ENCODE results near the gene RAB15.

RAB15 gene

DNA sequence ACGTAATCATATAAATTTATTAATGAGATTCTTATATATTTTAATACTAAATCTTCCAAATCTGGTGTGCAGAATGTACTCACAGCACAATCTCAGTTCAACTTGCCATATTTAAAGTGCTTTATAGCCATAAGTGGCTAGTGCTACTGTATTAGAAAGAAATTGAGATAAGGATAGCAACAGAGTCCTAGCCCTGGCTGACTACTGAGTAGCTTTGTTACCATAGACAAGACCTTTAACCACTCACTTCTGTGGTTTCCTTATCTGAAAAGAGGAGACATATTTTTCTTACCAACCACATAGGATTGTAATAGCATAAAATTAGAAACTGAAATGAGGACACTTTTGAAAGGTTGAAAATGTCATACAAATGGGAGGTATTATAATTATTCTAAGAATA is 59.9 kb downstream of the RAB15 start:
- H4K20me1 ChIP-seq (ENCODE audit: insufficient read depth, low read length) = peaks cover 15% of the 10 kb centered on the region
- H3K79me2 ChIP-seq (ENCODE audit: low read length) = peaks cover 28% of the 10 kb centered on the region
- peaks cover 7% of the 10 kb centered on the region for H3K36me3 ChIP-seq (replicated peaks; ENCODE audit: low read depth, low read length)
- TF ChIP-seq, protein P1, sequence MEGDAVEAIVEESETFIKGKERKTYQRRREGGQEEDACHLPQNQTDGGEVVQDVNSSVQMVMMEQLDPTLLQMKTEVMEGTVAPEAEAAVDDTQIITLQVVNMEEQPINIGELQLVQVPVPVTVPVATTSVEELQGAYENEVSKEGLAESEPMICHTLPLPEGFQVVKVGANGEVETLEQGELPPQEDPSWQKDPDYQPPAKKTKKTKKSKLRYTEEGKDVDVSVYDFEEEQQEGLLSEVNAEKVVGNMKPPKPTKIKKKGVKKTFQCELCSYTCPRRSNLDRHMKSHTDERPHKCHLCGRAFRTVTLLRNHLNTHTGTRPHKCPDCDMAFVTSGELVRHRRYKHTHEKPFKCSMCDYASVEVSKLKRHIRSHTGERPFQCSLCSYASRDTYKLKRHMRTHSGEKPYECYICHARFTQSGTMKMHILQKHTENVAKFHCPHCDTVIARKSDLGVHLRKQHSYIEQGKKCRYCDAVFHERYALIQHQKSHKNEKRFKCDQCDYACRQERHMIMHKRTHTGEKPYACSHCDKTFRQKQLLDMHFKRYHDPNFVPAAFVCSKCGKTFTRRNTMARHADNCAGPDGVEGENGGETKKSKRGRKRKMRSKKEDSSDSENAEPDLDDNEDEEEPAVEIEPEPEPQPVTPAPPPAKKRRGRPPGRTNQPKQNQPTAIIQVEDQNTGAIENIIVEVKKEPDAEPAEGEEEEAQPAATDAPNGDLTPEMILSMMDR (IDR thresholded peaks at IDR 0.05; ENCODE audit: low read depth, low read length) = no peak
- TF ChIP-seq EZH2phosphoT487 (IDR thresholded peaks at IDR 0.05; ENCODE audit: low read depth) = no peak
- no peak overlapping the region for H3K27ac ChIP-seq (ENCODE audit: low read length)
- peaks cover 17% of the 10 kb centered on the region for H3K27me3 ChIP-seq (ENCODE audit: low read depth, low read length)
- H3K4me2 ChIP-seq (ENCODE audit: low read length) = no peak overlapping the region
- no peaks in the 10 kb centered on the region for H3K9me3 ChIP-seq (ENCODE audit: insufficient read depth, low read length)
- no peak overlapping the region for H2AFZ ChIP-seq (ENCODE audit: low read depth, low read length)
- H3K4me3 ChIP-seq (ENCODE audit: low read length) = no peak overlapping the region
- peaks cover 11% of the 10 kb centered on the region for H3K4me1 ChIP-seq (ENCODE audit: low read length)
- no peak overlapping the region for H3K9ac ChIP-seq (ENCODE audit: low read length)

DNA sequence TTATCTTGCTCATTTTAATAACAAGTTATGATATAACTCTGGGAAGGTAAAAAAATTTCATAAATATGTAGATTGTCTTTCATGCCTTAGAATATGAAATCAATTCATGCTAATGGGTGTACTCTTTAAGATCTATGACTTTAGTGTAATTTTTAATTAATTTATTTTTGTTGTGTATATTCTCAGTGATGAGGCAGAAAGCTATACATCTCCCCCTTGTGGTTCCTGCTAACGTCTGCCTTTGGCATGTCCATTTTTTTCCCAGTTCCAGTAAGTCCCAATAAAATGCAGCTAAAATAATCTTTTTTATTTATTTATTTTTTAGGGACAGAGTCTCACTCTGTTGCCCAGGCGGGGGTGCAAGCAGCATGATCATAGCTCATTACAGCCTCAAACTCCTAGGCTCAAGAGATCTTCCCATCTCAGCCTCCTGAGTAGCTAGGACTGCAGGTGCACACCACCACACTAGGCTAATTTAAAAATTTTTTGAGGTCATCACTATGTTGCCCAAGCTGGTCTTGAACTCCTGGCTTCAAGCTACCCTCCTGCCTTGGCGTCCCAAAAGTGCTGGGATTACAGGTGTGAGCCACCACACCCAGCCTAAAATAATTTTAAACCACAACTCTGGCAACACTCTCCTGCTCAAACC is 61.2 kb downstream of the RAB15 start:
- H3K4me2 ChIP-seq (ENCODE audit: low read length) = no peak overlapping the region
- no peak overlapping the region for H2AFZ ChIP-seq (ENCODE audit: low read depth, low read length)
- peaks cover 4% of the 10 kb centered on the region for H3K36me3 ChIP-seq (replicated peaks; ENCODE audit: low read depth, low read length)
- peaks cover 12% of the 10 kb centered on the region for H4K20me1 ChIP-seq (ENCODE audit: insufficient read depth, low read length)
- no peak overlapping the region for H3K9ac ChIP-seq (ENCODE audit: low read length)
- TF ChIP-seq, protein P1 (IDR thresholded peaks at IDR 0.05; ENCODE audit: low read depth, low read length) = peak; percentile 45
- TF ChIP-seq EZH2phosphoT487 (IDR thresholded peaks at IDR 0.05; ENCODE audit: low read depth) = no peak
- no peak overlapping the region for H3K4me3 ChIP-seq (ENCODE audit: low read length)
- no peaks in the 10 kb centered on the region for H3K9me3 ChIP-seq (ENCODE audit: insufficient read depth, low read length)
- peaks cover 17% of the 10 kb centered on the region for H3K79me2 ChIP-seq (ENCODE audit: low read length)
- H3K27me3 ChIP-seq (ENCODE audit: low read depth, low read length) = peaks cover 25% of the 10 kb centered on the region
- H3K27ac ChIP-seq (ENCODE audit: low read length) = no peak overlapping the region
- peaks cover 10% of the 10 kb centered on the region for H3K4me1 ChIP-seq (ENCODE audit: low read length)

DNA sequence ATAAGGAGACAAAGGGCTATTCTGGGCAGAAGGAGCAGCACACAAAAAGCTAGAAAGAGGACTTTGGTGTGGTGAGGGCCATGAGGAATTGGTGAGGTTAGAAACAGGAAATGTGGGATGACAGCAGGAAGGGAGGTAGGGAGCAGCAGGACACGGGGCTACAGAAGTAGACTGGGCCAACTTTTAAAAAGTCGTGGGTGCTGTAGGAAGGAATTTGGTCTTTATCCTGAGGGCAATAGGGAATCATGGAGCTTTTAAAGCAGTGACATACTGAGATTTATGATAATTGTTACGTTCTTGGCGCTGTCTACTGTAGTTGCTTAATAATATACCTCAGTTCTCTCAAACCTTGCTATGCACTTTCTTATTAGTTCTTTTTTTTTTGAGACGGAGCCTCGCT is 66.1 kb downstream of the RAB15 start:
- H3K4me1 ChIP-seq (ENCODE audit: low read length) = no peaks in the 10 kb centered on the region

DNA sequence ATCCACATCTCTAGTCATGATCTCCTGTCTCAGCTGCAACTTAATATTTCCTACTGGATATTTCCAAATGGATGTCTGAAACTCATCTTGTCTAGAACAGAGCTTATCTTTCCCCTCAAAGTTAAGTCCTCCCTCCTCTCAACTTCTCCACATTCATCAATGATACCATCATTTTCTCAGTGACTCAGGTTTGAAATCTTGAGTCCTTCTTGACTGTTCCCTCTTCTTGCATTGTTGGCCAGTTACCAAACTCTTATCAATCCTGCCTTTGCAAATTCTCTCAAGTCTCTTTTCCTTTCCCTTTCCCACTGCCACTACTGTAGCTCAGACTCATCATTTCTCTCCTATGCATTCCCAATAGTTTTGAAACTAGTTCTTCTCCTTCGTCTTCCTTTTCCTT is 72.2 kb downstream of the RAB15 start:
- no peaks in the 10 kb centered on the region for H3K9me3 ChIP-seq (ENCODE audit: insufficient read depth, low read length)
- H4K20me1 ChIP-seq (ENCODE audit: insufficient read depth, low read length) = no peaks in the 10 kb centered on the region
- TF ChIP-seq EZH2phosphoT487 (IDR thresholded peaks at IDR 0.05; ENCODE audit: low read depth) = no peak
- TF ChIP-seq, protein P1 (IDR thresholded peaks at IDR 0.05; ENCODE audit: low read depth, low read length) = no peak
- H2AFZ ChIP-seq (ENCODE audit: low read depth, low read length) = no peak overlapping the region
- no peaks in the 10 kb centered on the region for H3K4me1 ChIP-seq (ENCODE audit: low read length)
- H3K36me3 ChIP-seq (replicated peaks; ENCODE audit: low read depth, low read length) = no peaks in the 10 kb centered on the region
- H3K4me3 ChIP-seq (ENCODE audit: low read length) = no peak overlapping the region
- no peak overlapping the region for H3K27ac ChIP-seq (ENCODE audit: low read length)
- no peak overlapping the region for H3K4me2 ChIP-seq (ENCODE audit: low read length)
- H3K79me2 ChIP-seq (ENCODE audit: low read length) = no peaks in the 10 kb centered on the region
- H3K27me3 ChIP-seq (ENCODE audit: low read depth, low read length) = peaks cover 38% of the 10 kb centered on the region
- H3K9ac ChIP-seq (ENCODE audit: low read length) = no peak overlapping the region

More for the DNA sequence above, 66.1 kb downstream of the RAB15 start:
- Histone ChIP-seq H4K20me1 (ENCODE audit: insufficient read depth, low read length) (no peaks in the 10 kb centered on the region), H3K4me3 (ENCODE audit: low read length) (no peak overlapping the region), H2AFZ (ENCODE audit: low read depth, low read length) (no peak overlapping the region), H3K9me3 (ENCODE audit: insufficient read depth, low read length) (no peaks in the 10 kb centered on the region), H3K27me3 (ENCODE audit: low read depth, low read length) (peaks cover 45% of the 10 kb centered on the region), H3K79me2 (ENCODE audit: low read length) (no peaks in the 10 kb centered on the region), H3K4me2 (ENCODE audit: low read length) (no peak overlapping the region), H3K27ac (ENCODE audit: low read length) (no peak overlapping the region), H3K36me3 (replicated peaks; ENCODE audit: low read depth, low read length) (no peaks in the 10 kb centered on the region), H3K9ac (ENCODE audit: low read length) (no peak overlapping the region)
- TF ChIP-seq, protein P1 (IDR thresholded peaks at IDR 0.05; ENCODE audit: low read depth, low read length) = no peak
- no peak for TF ChIP-seq EZH2phosphoT487 (IDR thresholded peaks at IDR 0.05; ENCODE audit: low read depth)
